Esophagus muscularis mucosa (tissue), 4 donors: ENCODE measurements around the gene ACSBG1. TPM values are rescaled to one million over a fixed set of nuclear protein-coding genes. Genes with fewer than 3 reads are reported as not detected.

Experiments
- DNase-seq: peaks from one replicate; pipeline ENCODE4 v3.0.0-alpha.2; 2017; ENCODE audit errors: extremely low spot score
- H3K27ac ChIP-seq, 4 donors: fragments of 200-600 bp; sonication (generic); replicated peaks in 1 of 4; 1 replicate in 3 of 4; 2 replicates in 1 of 4; pipeline ENCODE4 v1.5.1; 2016 to 2019; ENCODE audit warnings: mild to moderate bottlenecking in 1 of 4
- H3K27me3 ChIP-seq, 4 donors: fragments of 200-600 bp; sonication (generic); one replicate each; pipeline versions ENCODE4 v1.5.1 to v1.6.0; 2016 to 2019
- H3K36me3 ChIP-seq, 4 donors: fragments of 200-600 bp; sonication (generic); one replicate each; pipeline ENCODE4 v1.5.1; 2016 to 2019
- H3K4me1 ChIP-seq, 4 donors: fragments of 200-600 bp; sonication (generic); one replicate each; pipeline ENCODE4 v1.5.1; 2016 to 2019
- H3K4me3 ChIP-seq, 4 donors: fragments of 200-600 bp; sonication (generic); 1 replicate in 2 of 4; 2 replicates in 2 of 4; pipeline ENCODE4 v1.5.1; 2016 to 2019; ENCODE audit warnings: mild to moderate bottlenecking in 4 of 4, moderate library complexity in 1 of 4
- H3K9me3 ChIP-seq, 4 donors: fragments of 200-600 bp; sonication (generic); 1 replicate in 3 of 4; 2 replicates in 1 of 4; pipeline ENCODE4 v1.5.1; 2016 to 2019
- CTCF ChIP-seq, 3 experiments: fragments of 200-600 bp in 2 of 3; fragments of 450-650 bp in 1 of 3; sonication (generic) in 2 of 3; IDR thresholded peaks; one replicate each; pipeline ENCODE4 v1.5.1; 2017 to 2019; ENCODE audit warnings: antibody characterized with exemption in 3 of 3, mild to moderate bottlenecking in 2 of 3, moderate library complexity in 1 of 3
- EP300 ChIP-seq: sonication (generic); formaldehyde crosslinking; IDR thresholded peaks from one replicate; pipeline ENCODE4 v1.6.1; 2017; ENCODE audit warnings: antibody characterized with exemption
- POLR2A ChIP-seq: fragments of 450-650 bp; IDR thresholded peaks from one replicate; pipeline ENCODE4 v1.6.1; 2017; ENCODE audit warnings: antibody characterized with exemption, moderate library complexity, mild to moderate bottlenecking, low read depth
- POLR2AphosphoS5 ChIP-seq, 2 donors: sonication (generic); formaldehyde crosslinking; IDR thresholded peaks; one replicate each; pipeline ENCODE4 v1.6.1; 2017; ENCODE audit warnings: antibody characterized with exemption in 2 of 2
- WGBS: methylation state at CpG from one replicate; pipeline ENCODE4 v1.1.5; 2018; 5-methylcytosine and 5-hydroxymethylcytosine counted together
- intact Hi-C: fragments of 100-400 bp; cut with DNase I; formaldehyde crosslinking; loops from one replicate; pipeline ENCODE4 v1.15.1; 2023
- total RNA-seq, 4 donors: library from RNA; depleted of rRNA; stranded (reverse); fragments of >200 nt; gene quantifications; one replicate each; pipeline versions ENCODE4 v1.1.0 to v1.2.1, GENCODE V29; 2016

ACSBG1 gene
- total RNA-seq, 4 donors from 2014 or later: 0.33 to 2.5 (median 1.8) TPM

- Histone ChIP-seq H3K9me3 (no peaks in the 10 kb centered on the region), H3K4me3 (peak overlapping the region; percentile 80 to 98 (median 92)), H3K4me1 (peaks cover 22 to 34% (median 27%) of the 10 kb centered on the region in 4 donors), H3K27me3 (no peaks in the 10 kb centered on the region), H3K27ac (peak overlapping the region; percentile 88 to 97 (median 93)), H3K36me3 (peaks cover 0 to 5% (median 0%) of the 10 kb centered on the region in 4 donors)
- TF ChIP-seq EP300 (no peak), POLR2A (no peak), POLR2AphosphoS5 (IDR thresholded peaks at IDR 0.05) (no peak), CTCF (IDR thresholded peaks at IDR 0.05) (no peak)
- DNase-seq: no peak
- intact Hi-C loops: no loop called here
- 17% methylated on average over 14 of the region's 14 CpGs for WGBS
Observed at GRCh38 chr15:78148392-78149067, 85.8 kb downstream of the ACSBG1 start.

- Histone ChIP-seq H3K4me3 (no peak overlapping the region), H3K4me1 (peaks cover 22 to 34% (median 27%) of the 10 kb centered on the region in 4 donors), H3K9me3 (no peaks in the 10 kb centered on the region), H3K27ac (no peak overlapping the region), H3K36me3 (no peaks in the 10 kb centered on the region), H3K27me3 (no peaks in the 10 kb centered on the region)
- no peak for DNase-seq
- TF ChIP-seq EP300: no peak
- TF ChIP-seq POLR2AphosphoS5 (IDR thresholded peaks at IDR 0.05): no peak
- no peak for TF ChIP-seq CTCF (IDR thresholded peaks at IDR 0.05)
- no peak for TF ChIP-seq POLR2A
- intact Hi-C loops: no loop called here
- 76% methylated on average over 6 of the region's 6 CpGs for WGBS
Observed at GRCh38 chr15:78147566-78147965, 86.8 kb downstream of the ACSBG1 start.

GRCh38 chr15:78146425-78147154 lies 87.8 kb downstream of the ACSBG1 start:
- H3K27me3 ChIP-seq: no peaks in the 10 kb centered on the region
- no peak for DNase-seq
- no peak overlapping the region for H3K27ac ChIP-seq
- TF ChIP-seq POLR2A (no peak), CTCF (IDR thresholded peaks at IDR 0.05) (no peak)
- H3K36me3 ChIP-seq: no peaks in the 10 kb centered on the region
- H3K4me1 ChIP-seq: peaks cover 22 to 34% (median 25%) of the 10 kb centered on the region in 4 donors
- no peak overlapping the region for H3K4me3 ChIP-seq
- intact Hi-C loops: no loop called here
- no peaks in the 10 kb centered on the region for H3K9me3 ChIP-seq
- 91% methylated on average over 4 of the region's 4 CpGs for whole genome bisulfite sequencing

- TF ChIP-seq POLR2AphosphoS5 (IDR thresholded peaks at IDR 0.05) (no peak), EP300 (no peak), POLR2A (no peak), CTCF (IDR thresholded peaks at IDR 0.05) (no peak)
- no peak overlapping the region for H3K27ac ChIP-seq
- no peaks in the 10 kb centered on the region for H3K27me3 ChIP-seq
- H3K4me1 ChIP-seq: peaks cover 0 to under 1% (median 0%) of the 10 kb centered on the region in 4 donors
- no peak overlapping the region for H3K4me3 ChIP-seq
- intact Hi-C loops: no loop called here
- no peaks in the 10 kb centered on the region for H3K36me3 ChIP-seq
- no peak for DNase-seq
- WGBS: 92% methylated on average over 1 of the region's 3 CpGs
- H3K9me3 ChIP-seq: no peaks in the 10 kb centered on the region
Observed at GRCh38 chr15:78142332-78142731, 92.0 kb downstream of the ACSBG1 start.
